Pancreas (tissue), 10 donors: ENCODE data around the gene PNPLA7. TPM values are rescaled to one million over a fixed set of nuclear protein-coding genes. Genes with fewer than 3 reads are reported as not detected.
"Not testable (repeated sequence)": the region's sequence is repeated elsewhere in the genome, so short reads cannot be mapped to it uniquely, and the experiment has no call there.

Experiments
- ATAC-seq, 4 donors: fragments of 200-7000 bp; cut with Tn5 transposase; one replicate each; pipeline versions ENCODE4 v1.8.0 to v1.9.1; 2020; ENCODE audit warnings: mild to moderate bottlenecking in 4 of 4, moderate library complexity in 4 of 4
- DNase-seq, 6 donors: peaks; one replicate each; pipeline ENCODE4 v3.0.0-alpha.2; 2020
- FAIRE-seq: peaks from 2 replicates; lab custom pipeline; 2012; peaks lifted over from hg19 to GRCh38; lab: Jason Lieb, UNC
- H3K27ac ChIP-seq, 4 donors: fragments of 200-600 bp; sonication (generic); 1 replicate in 3 of 4; 2 replicates in 1 of 4; pipeline versions ENCODE4 v1.5.0 to v1.8.0; 2020
- H3K27me3 ChIP-seq, 4 donors: fragments of 200-600 bp; one replicate each; pipeline ENCODE4 v1.8.0; 2021
- H3K36me3 ChIP-seq, 3 donors: fragments of 200-600 bp; sonication (generic) in 1 of 3; one replicate each; pipeline versions ENCODE4 v1.5.0 to v1.8.0; 2020 to 2021
- H3K4me1 ChIP-seq, 3 donors: fragments of 200-600 bp; one replicate each; pipeline ENCODE4 v1.8.0; 2021
- H3K4me3 ChIP-seq, 4 donors: fragments of 200-600 bp; sonication (generic) in 2 of 4; one replicate each; pipeline versions ENCODE4 v1.5.0 to v1.8.0; 2020 to 2021
- H3K9me3 ChIP-seq, 4 donors: fragments of 200-600 bp; one replicate each; pipeline ENCODE4 v1.8.0; 2021
- whole genome bisulfite sequencing, 2 donors: extraction: QIAGEN DNeasy Blood & Tissue Kit; methylation state at CpG; one replicate each; pipeline ENCODE4 v1.1.7; 2013; 5-methylcytosine and 5-hydroxymethylcytosine counted together
- intact Hi-C, 3 donors: fragments of 100-400 bp; cut with DNase I; formaldehyde crosslinking; loops; one replicate each; pipeline versions ENCODE4 v1.11.1 to v1.14.2; 2022
- polyA plus RNA-seq, 2 donors: library from polyadenylated mRNA; stranded (reverse); fragments of 200-250 nt; gene quantifications; one replicate each; pipeline ENCODE4 v1.2.3, GENCODE V29; 2013
- total RNA-seq, 6 donors: library from RNA; stranded (reverse); fragmentation: NEBNext Ultra II Directional in 4 of 6; extraction: Animal tissue kit (Norgen Biotek cat#: 25700) in 4 of 6; gene quantifications; one replicate each; pipeline versions ENCODE4 v1.2.1 to v1.2.4, GENCODE V29; 2021 to 2023
- TF ChIP-seq, protein P1 (sequence below), 4 donors: fragments of 200-600 bp; sonication (generic) in 3 of 4; IDR thresholded peaks; one replicate each; pipeline versions ENCODE4 v1.5.0 to v1.8.0; 2021; ENCODE audit warnings: antibody characterized with exemption in 4 of 4
- donor health status: healthy with polysubstance abuse.
- donor health status: DM: no; HTN: no; CAD: no; lungs with moderate emphysema.
- donor health status: DM: no; HTN: no; CAD: no.
- donor health status: control.
- donor health status: control.
- donor health status: Bipolar disorder and iron deficiency.
- donor health status: DM: yes; HTN: yes; CAD: no.
- donor health status: DM: no; HTN: no; CAD: no.
- donor health status: DM: no; HTN: no; CAD: no.
- donor health status: DM: yes; HTN: yes; CAD: no.

Gene PNPLA7
- total and polyA plus RNA-seq, 8 donors, result 7.1 to 71.8 (median 18.0) TPM

GRCh38 chr9:137570566-137570965, 20.4 kb upstream of the PNPLA7 start:
- ATAC-seq (no peak), DNase-seq (no peak)

GRCh38 chr9:137569609-137570203, 19.5 kb upstream of the PNPLA7 start:
- TF ChIP-seq, protein P1, sequence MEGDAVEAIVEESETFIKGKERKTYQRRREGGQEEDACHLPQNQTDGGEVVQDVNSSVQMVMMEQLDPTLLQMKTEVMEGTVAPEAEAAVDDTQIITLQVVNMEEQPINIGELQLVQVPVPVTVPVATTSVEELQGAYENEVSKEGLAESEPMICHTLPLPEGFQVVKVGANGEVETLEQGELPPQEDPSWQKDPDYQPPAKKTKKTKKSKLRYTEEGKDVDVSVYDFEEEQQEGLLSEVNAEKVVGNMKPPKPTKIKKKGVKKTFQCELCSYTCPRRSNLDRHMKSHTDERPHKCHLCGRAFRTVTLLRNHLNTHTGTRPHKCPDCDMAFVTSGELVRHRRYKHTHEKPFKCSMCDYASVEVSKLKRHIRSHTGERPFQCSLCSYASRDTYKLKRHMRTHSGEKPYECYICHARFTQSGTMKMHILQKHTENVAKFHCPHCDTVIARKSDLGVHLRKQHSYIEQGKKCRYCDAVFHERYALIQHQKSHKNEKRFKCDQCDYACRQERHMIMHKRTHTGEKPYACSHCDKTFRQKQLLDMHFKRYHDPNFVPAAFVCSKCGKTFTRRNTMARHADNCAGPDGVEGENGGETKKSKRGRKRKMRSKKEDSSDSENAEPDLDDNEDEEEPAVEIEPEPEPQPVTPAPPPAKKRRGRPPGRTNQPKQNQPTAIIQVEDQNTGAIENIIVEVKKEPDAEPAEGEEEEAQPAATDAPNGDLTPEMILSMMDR (IDR thresholded peaks at IDR 0.05), result no peak
- WGBS, 2 donors, result 93 to 95% methylated on average over 5 of the region's 5 CpGs
- no peak overlapping the region for H3K27ac ChIP-seq
- DNase-seq (no peak), ATAC-seq (no peak), FAIRE-seq (no peak)
- peaks cover 0 to 19% (median 5%) of the 10 kb centered on the region in 3 donors for H3K36me3 ChIP-seq
- H3K4me3 ChIP-seq, result no peak overlapping the region
- intact Hi-C loops, result loop anchor here in 1 of 3 donors (10.0 kb wide), 1 partner anchor 125 kb away; no protein-coding TSS in a partner anchor
- H3K27me3 ChIP-seq, result no peaks in the 10 kb centered on the region
- H3K4me1 ChIP-seq, result no peaks in the 10 kb centered on the region
- no peaks in the 10 kb centered on the region for H3K9me3 ChIP-seq

More at GRCh38 chr9:137570566-137570965, 20.4 kb upstream of the PNPLA7 start:
- WGBS, 2 donors, result 94% methylated on average over 3 of the region's 3 CpGs
- H3K27me3 ChIP-seq, result no peaks in the 10 kb centered on the region
- H3K9me3 ChIP-seq, result no peaks in the 10 kb centered on the region
- H3K27ac ChIP-seq, result no peak overlapping the region
- H3K36me3 ChIP-seq, result peaks cover 0 to 25% (median 5%) of the 10 kb centered on the region in 3 donors
- TF ChIP-seq, protein P1 (IDR thresholded peaks at IDR 0.05), result no peak
- intact Hi-C loops, result no loop called here
- FAIRE-seq, result no peak
- H3K4me1 ChIP-seq, result no peaks in the 10 kb centered on the region
- H3K4me3 ChIP-seq, result no peak overlapping the region

GRCh38 chr9:137568445-137568844, 18.2 kb upstream of the PNPLA7 start:
- H3K36me3 ChIP-seq, result peaks cover 0 to 26% (median 8%) of the 10 kb centered on the region in 3 donors
- not testable (repeated sequence) for H3K27ac ChIP-seq, FAIRE-seq, ATAC-seq, H3K9me3 ChIP-seq, H3K27me3 ChIP-seq, DNase-seq, H3K4me1 ChIP-seq, H3K4me3 ChIP-seq
- intact Hi-C loops, result loop anchor here in 1 of 3 donors (10.0 kb wide), 1 partner anchor 126 kb away; no protein-coding TSS in a partner anchor
- WGBS, 2 donors, result 88 to 91% methylated on average over 5 of the region's 5 CpGs

- DNase-seq, result peak in 1 of 6 donors; percentile 3
- no peaks in the 10 kb centered on the region for H3K27me3 ChIP-seq
- TF ChIP-seq, protein P1 (IDR thresholded peaks at IDR 0.05), result no peak
- H3K9me3 ChIP-seq, result no peaks in the 10 kb centered on the region
- H3K4me3 ChIP-seq, result no peak overlapping the region
- intact Hi-C loops, result loop anchor here in 1 of 3 donors (10.0 kb wide), 1 partner anchor 130 kb away; no protein-coding TSS in a partner anchor
- no peak overlapping the region for H3K27ac ChIP-seq
- ATAC-seq, result no peak
- peaks cover 0 to 21% (median 8%) of the 10 kb centered on the region in 3 donors for H3K36me3 ChIP-seq
- 91 to 93% methylated on average over 18 of the region's 18 CpGs for WGBS, 2 donors
- no peak for FAIRE-seq
- H3K4me1 ChIP-seq, result no peaks in the 10 kb centered on the region
These were observed 14.7 kb upstream of the PNPLA7 start for GRCh38 chr9:137564817-137565411.

GRCh38 chr9:137564134-137564533, 13.9 kb upstream of the PNPLA7 start:
- TF ChIP-seq, protein P1 (IDR thresholded peaks at IDR 0.05), result no peak
- Histone ChIP-seq H3K36me3 (peaks cover 0 to 21% (median 8%) of the 10 kb centered on the region in 3 donors), H3K9me3 (no peaks in the 10 kb centered on the region), H3K4me1 (no peaks in the 10 kb centered on the region), H3K27me3 (no peaks in the 10 kb centered on the region), H3K4me3 (no peak overlapping the region), H3K27ac (no peak overlapping the region)
- WGBS, 2 donors, result 89 to 93% methylated on average over 10 of the region's 10 CpGs
- FAIRE-seq (no peak), DNase-seq (no peak), ATAC-seq (no peak)
- intact Hi-C loops, result loop anchor here in 1 of 3 donors (10.0 kb wide), 1 partner anchor 131 kb away; no protein-coding TSS in a partner anchor
